Measurements from ENCODE around the gene CEP57L1.
"Not testable (repeated sequence)": the region's sequence is repeated elsewhere in the genome, so short reads cannot be mapped to it uniquely, and the experiment has no call there.

Gene CEP57L1

DNA sequence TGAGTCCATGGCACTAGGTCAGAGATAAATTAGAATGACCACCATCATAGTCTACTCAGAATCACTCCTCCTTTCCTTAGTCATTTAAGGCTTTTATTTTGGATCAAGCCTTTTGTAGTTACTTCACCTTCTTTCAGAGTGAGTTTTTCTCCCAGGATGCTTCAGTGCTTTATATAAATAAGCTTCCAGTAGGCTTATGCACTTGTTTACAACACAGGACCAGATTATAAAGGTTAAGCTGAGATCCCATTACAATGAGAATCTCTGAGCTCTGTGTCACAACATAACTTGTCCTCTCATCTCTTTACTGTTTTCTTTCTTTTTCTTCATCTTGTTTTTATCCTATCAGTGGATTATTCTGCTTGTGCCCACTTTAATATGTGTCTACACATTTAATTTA, 47.9 kb downstream of the CEP57L1 start:
- Histone ChIP-seq H3K4me3 (ENCODE audit: insufficient read depth in 1 of 2, low read depth in 1 of 2, low read length in 2 of 2) (no peak overlapping the region), H2BK15ac (ENCODE audit: low read depth, poor library complexity, severe bottlenecking) (no peak overlapping the region), H3K9ac (ENCODE audit: low read length) (no peak overlapping the region), H3K27me3 (ENCODE audit: control insufficient read depth in 1 of 2, insufficient read depth in 1 of 2, low read length in 2 of 2) (no peaks in the 10 kb centered on the region), H2BK5ac (ENCODE audit: low read depth, low read length, poor library complexity, severe bottlenecking) (no peak overlapping the region), H3K14ac (ENCODE audit: low read length in 2 of 2) (no peak overlapping the region), H3K4ac (ENCODE audit: low read depth in 1 of 2, low read length in 2 of 2) (no peak overlapping the region), H3K4me2 (ENCODE audit: low read length, poor library complexity, severe bottlenecking) (no peak overlapping the region), H2AFZ (ENCODE audit: low read depth, low read length) (no peak overlapping the region), H3K4me1 (ENCODE audit: control insufficient read depth, insufficient read depth, low read depth, low read length) (no peaks in the 10 kb centered on the region), H3K9me3 (ENCODE audit: control insufficient read depth, low read length) (peaks cover 3% of the 10 kb centered on the region), H3K18ac (ENCODE audit: low read depth in 1 of 2, low read length in 2 of 2) (no peak overlapping the region), H2AK5ac (ENCODE audit: low read length, severe bottlenecking) (no peak overlapping the region), H3K79me1 (replicated peaks; ENCODE audit: low read length, poor library complexity, severe bottlenecking) (peaks cover 4% of the 10 kb centered on the region), H2BK12ac (ENCODE audit: low read length in 2 of 2) (no peak overlapping the region), H3K23ac (ENCODE audit: low read length in 2 of 2) (no peak overlapping the region), H4K91ac (ENCODE audit: low read length) (no peak overlapping the region), H2BK120ac (ENCODE audit: low read depth, low read length) (no peak overlapping the region), H3K36me3 (ENCODE audit: control insufficient read depth in 1 of 2, insufficient read depth in 2 of 2, low read depth in 1 of 2, low read length in 2 of 2) (peaks cover 0 to 22% of the 10 kb centered on the region in 2 experiments), H4K8ac (ENCODE audit: low read length) (no peak overlapping the region), H3K27ac (ENCODE audit: low read length, poor library complexity, severe bottlenecking) (no peak overlapping the region)
- peak; percentile 48 for DNase-seq

DNA sequence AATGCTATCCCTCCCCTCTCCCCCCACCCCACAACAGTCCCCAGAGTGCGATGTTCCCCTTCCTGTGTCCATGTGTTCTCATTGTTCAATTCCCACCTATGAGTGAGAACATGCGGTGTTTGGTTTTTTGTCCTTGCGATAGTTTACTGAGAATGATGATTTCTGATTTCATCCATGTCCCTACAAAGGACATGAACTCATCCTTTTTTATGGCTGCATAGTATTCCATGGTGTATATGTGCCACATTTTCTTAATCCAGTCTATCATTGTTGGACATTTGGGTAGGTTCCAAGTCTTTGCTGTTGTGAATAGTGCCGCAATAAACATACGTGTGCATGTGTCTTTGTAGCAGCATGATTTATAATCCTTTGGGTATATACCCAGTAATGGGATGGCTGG, 52.9 kb downstream of the CEP57L1 start:
- H2AK5ac ChIP-seq (ENCODE audit: low read length, severe bottlenecking); H3K4me1 ChIP-seq (ENCODE audit: control insufficient read depth, insufficient read depth, low read depth, low read length); H3K4ac ChIP-seq (ENCODE audit: low read depth in 1 of 2, low read length in 2 of 2); H3K4me2 ChIP-seq (ENCODE audit: low read length, poor library complexity, severe bottlenecking); H3K23ac ChIP-seq (ENCODE audit: low read length in 2 of 2); H3K18ac ChIP-seq (ENCODE audit: low read depth in 1 of 2, low read length in 2 of 2); H3K27me3 ChIP-seq (ENCODE audit: control insufficient read depth in 1 of 2, insufficient read depth in 1 of 2, low read length in 2 of 2); H3K4me3 ChIP-seq (ENCODE audit: insufficient read depth in 1 of 2, low read depth in 1 of 2, low read length in 2 of 2); H2BK15ac ChIP-seq (ENCODE audit: low read depth, poor library complexity, severe bottlenecking); H4K8ac ChIP-seq (ENCODE audit: low read length); H2BK5ac ChIP-seq (ENCODE audit: low read depth, low read length, poor library complexity, severe bottlenecking); H3K79me1 ChIP-seq (replicated peaks; ENCODE audit: low read length, poor library complexity, severe bottlenecking); H3K14ac ChIP-seq (ENCODE audit: low read length in 2 of 2); H2BK12ac ChIP-seq (ENCODE audit: low read length in 2 of 2); H4K91ac ChIP-seq (ENCODE audit: low read length); H3K9ac ChIP-seq (ENCODE audit: low read length); H2BK120ac ChIP-seq (ENCODE audit: low read depth, low read length); DNase-seq; H2AFZ ChIP-seq (ENCODE audit: low read depth, low read length); H3K27ac ChIP-seq (ENCODE audit: low read length, poor library complexity, severe bottlenecking): not testable (repeated sequence)
- WGBS = no CpG with 5 or more reads among the region's 5 CpGs
- H3K9me3 ChIP-seq (ENCODE audit: control insufficient read depth, low read length) = peaks cover 11% of the 10 kb centered on the region
- peaks cover 0 to 23% of the 10 kb centered on the region in 2 experiments for H3K36me3 ChIP-seq (ENCODE audit: control insufficient read depth in 1 of 2, insufficient read depth in 2 of 2, low read depth in 1 of 2, low read length in 2 of 2)

DNA sequence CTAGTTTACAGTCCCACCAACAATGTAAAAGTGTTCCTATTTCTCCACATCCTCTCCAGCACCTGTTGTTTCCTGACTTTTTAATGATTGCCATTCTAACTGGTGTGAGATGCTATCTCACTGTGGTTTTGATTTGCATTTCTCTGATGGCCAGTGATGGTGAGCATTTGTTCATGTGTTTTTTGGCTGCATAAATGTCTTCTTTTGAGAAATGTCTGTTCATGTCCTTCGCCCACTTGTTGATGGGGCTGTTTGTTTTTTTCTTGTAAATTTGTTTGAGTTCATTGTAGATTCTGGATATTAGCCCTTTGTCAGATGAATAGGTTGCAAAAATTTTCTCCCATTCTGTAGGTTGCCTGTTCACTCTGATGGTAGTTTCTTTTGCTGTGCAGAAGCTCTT, 53.4 kb downstream of the CEP57L1 start:
- not testable (repeated sequence) for H2BK5ac ChIP-seq (ENCODE audit: low read depth, low read length, poor library complexity, severe bottlenecking); H3K23ac ChIP-seq (ENCODE audit: low read length in 2 of 2); H3K18ac ChIP-seq (ENCODE audit: low read depth in 1 of 2, low read length in 2 of 2); H2AFZ ChIP-seq (ENCODE audit: low read depth, low read length); H2BK120ac ChIP-seq (ENCODE audit: low read depth, low read length); H2BK12ac ChIP-seq (ENCODE audit: low read length in 2 of 2); H2BK15ac ChIP-seq (ENCODE audit: low read depth, poor library complexity, severe bottlenecking); H3K4me1 ChIP-seq (ENCODE audit: control insufficient read depth, insufficient read depth, low read depth, low read length); H3K27me3 ChIP-seq (ENCODE audit: control insufficient read depth in 1 of 2, insufficient read depth in 1 of 2, low read length in 2 of 2); H3K4me3 ChIP-seq (ENCODE audit: insufficient read depth in 1 of 2, low read depth in 1 of 2, low read length in 2 of 2); H2AK5ac ChIP-seq (ENCODE audit: low read length, severe bottlenecking); H3K79me1 ChIP-seq (replicated peaks; ENCODE audit: low read length, poor library complexity, severe bottlenecking); DNase-seq; H4K8ac ChIP-seq (ENCODE audit: low read length); H3K4ac ChIP-seq (ENCODE audit: low read depth in 1 of 2, low read length in 2 of 2); H4K91ac ChIP-seq (ENCODE audit: low read length); H3K9ac ChIP-seq (ENCODE audit: low read length); H3K14ac ChIP-seq (ENCODE audit: low read length in 2 of 2); H3K4me2 ChIP-seq (ENCODE audit: low read length, poor library complexity, severe bottlenecking); H3K27ac ChIP-seq (ENCODE audit: low read length, poor library complexity, severe bottlenecking)
- H3K9me3 ChIP-seq (ENCODE audit: control insufficient read depth, low read length) = peaks cover 11% of the 10 kb centered on the region
- H3K36me3 ChIP-seq (ENCODE audit: control insufficient read depth in 1 of 2, insufficient read depth in 2 of 2, low read depth in 1 of 2, low read length in 2 of 2) = peaks cover 0 to 28% of the 10 kb centered on the region in 2 experiments
- WGBS = 100% methylated on average over 1 of the region's 1 CpG

DNA sequence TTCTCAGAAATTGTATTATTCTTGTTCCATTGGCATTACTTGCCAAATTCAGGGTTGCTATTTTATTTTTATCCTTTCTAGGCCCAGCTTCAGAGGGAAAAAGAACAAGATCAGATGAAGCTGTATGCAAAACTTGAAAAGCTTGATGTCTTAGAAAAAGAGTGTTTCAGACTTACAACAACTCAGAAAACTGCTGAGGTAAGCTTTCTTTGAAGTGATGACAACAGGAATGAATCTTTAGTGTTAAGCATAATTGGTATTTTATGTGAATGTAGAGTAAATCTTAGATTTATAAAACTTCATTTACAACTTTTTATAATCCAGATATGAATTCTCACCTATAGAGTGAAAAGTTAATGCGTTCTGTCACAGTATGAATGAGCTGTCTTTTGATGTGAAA, 58.4 kb downstream of the CEP57L1 start:
- Histone ChIP-seq H2AK5ac (ENCODE audit: low read length, severe bottlenecking) (no peak overlapping the region), H2AFZ (ENCODE audit: low read depth, low read length) (no peak overlapping the region), H3K27ac (ENCODE audit: low read length, poor library complexity, severe bottlenecking) (no peak overlapping the region), H4K8ac (ENCODE audit: low read length) (no peak overlapping the region), H3K14ac (ENCODE audit: low read length in 2 of 2) (no peak overlapping the region), H3K36me3 (ENCODE audit: control insufficient read depth in 1 of 2, insufficient read depth in 2 of 2, low read depth in 1 of 2, low read length in 2 of 2) (peaks cover 3 to 64% of the 10 kb centered on the region in 2 experiments), H2BK12ac (ENCODE audit: low read length in 2 of 2) (no peak overlapping the region), H3K4me1 (ENCODE audit: control insufficient read depth, insufficient read depth, low read depth, low read length) (no peaks in the 10 kb centered on the region), H2BK5ac (ENCODE audit: low read depth, low read length, poor library complexity, severe bottlenecking) (no peak overlapping the region), H2BK15ac (ENCODE audit: low read depth, poor library complexity, severe bottlenecking) (no peak overlapping the region), H2BK120ac (ENCODE audit: low read depth, low read length) (no peak overlapping the region), H3K4me3 (ENCODE audit: insufficient read depth in 1 of 2, low read depth in 1 of 2, low read length in 2 of 2) (no peak overlapping the region), H3K9me3 (ENCODE audit: control insufficient read depth, low read length) (peaks cover 11% of the 10 kb centered on the region), H3K4ac (ENCODE audit: low read depth in 1 of 2, low read length in 2 of 2) (no peak overlapping the region), H3K79me1 (replicated peaks; ENCODE audit: low read length, poor library complexity, severe bottlenecking) (peaks cover 1% of the 10 kb centered on the region), H3K9ac (ENCODE audit: low read length) (no peak overlapping the region), H3K27me3 (ENCODE audit: control insufficient read depth in 1 of 2, insufficient read depth in 1 of 2, low read length in 2 of 2) (no peaks in the 10 kb centered on the region), H3K23ac (ENCODE audit: low read length in 2 of 2) (no peak overlapping the region), H3K4me2 (ENCODE audit: low read length, poor library complexity, severe bottlenecking) (no peak overlapping the region), H3K18ac (ENCODE audit: low read depth in 1 of 2, low read length in 2 of 2) (no peak overlapping the region), H4K91ac (ENCODE audit: low read length) (no peak overlapping the region)
- no CpG with 5 or more reads among the region's 1 CpG for WGBS
- no peak for DNase-seq
